Smooth muscle cell (in vitro differentiated cells): ENCODE data around the gene ITGAD. TPM values are rescaled to one million over a fixed set of nuclear protein-coding genes. Genes with fewer than 3 reads are reported as not detected.

ENCODE experiments used
- DNase-seq: peaks from one replicate; lab custom pipeline; 2025; ENCODE audit not compliant: unreplicated experiment; lab: John Stamatoyannopoulos, UW
- H2AFZ ChIP-seq: fragments of 200-600 bp; sonication (generic); 2 replicates; pipeline ENCODE4 v1.6.0; 2016; ENCODE audit warnings: antibody characterized with exemption, low read depth, mild to moderate bottlenecking
- H3F3A ChIP-seq: fragments of 200-600 bp; sonication (generic); 2 replicates; pipeline ENCODE4 v1.6.0; 2017; ENCODE audit warnings: antibody characterized with exemption, low read depth
- H3K27ac ChIP-seq: fragments of 200-600 bp; sonication (generic); 2 replicates; pipeline ENCODE4 v1.5.1; 2016; ENCODE audit warnings: low read depth, mild to moderate bottlenecking
- H3K27me3 ChIP-seq: fragments of 200-600 bp; sonication (generic); 2 replicates; pipeline ENCODE4 v1.6.1; 2016; ENCODE audit warnings: low read depth, mild to moderate bottlenecking
- H3K36me3 ChIP-seq: fragments of 200-600 bp; sonication (generic); 2 replicates; pipeline ENCODE4 v1.5.1; 2016; ENCODE audit warnings: low read depth
- H3K4me1 ChIP-seq: fragments of 200-600 bp; sonication (generic); 2 replicates; pipeline ENCODE4 v1.5.1; 2016; ENCODE audit warnings: low read depth
- H3K4me2 ChIP-seq: fragments of 200-600 bp; sonication (generic); 2 replicates; pipeline ENCODE4 v1.6.0; 2016; ENCODE audit warnings: mild to moderate bottlenecking
- H3K4me3 ChIP-seq: fragments of 200-600 bp; sonication (generic); 2 replicates; pipeline ENCODE4 v1.5.1; 2016; ENCODE audit warnings: mild to moderate bottlenecking
- H3K79me2 ChIP-seq: fragments of 200-600 bp; sonication (generic); 2 replicates; pipeline ENCODE4 v1.6.0; 2016; ENCODE audit warnings: low read depth, mild to moderate bottlenecking
- H3K9ac ChIP-seq: fragments of 200-600 bp; sonication (generic); 2 replicates; pipeline ENCODE4 v1.6.0; 2016; ENCODE audit warnings: low read depth
- H3K9me3 ChIP-seq: fragments of 200-600 bp; sonication (generic); replicated peaks from 2 replicates; pipeline ENCODE4 v1.5.1; 2016; ENCODE audit warnings: low read depth
- H4K20me1 ChIP-seq: fragments of 200-600 bp; sonication (generic); 2 replicates; pipeline ENCODE4 v1.6.0; 2016; ENCODE audit warnings: low read depth
- CTCF ChIP-seq: fragments of 200-600 bp; sonication (generic); IDR thresholded peaks from 2 replicates; pipeline ENCODE4 v1.5.1; 2017; ENCODE audit warnings: borderline replicate concordance, mild to moderate bottlenecking, antibody characterized with exemption; ENCODE audit not compliant: insufficient read depth, poor library complexity, severe bottlenecking
- WGBS: methylation state at CpG from one replicate; pipeline ENCODE4 v1.1.7; 2016; ENCODE audit warnings: low lambda C conversion rate; 5-methylcytosine and 5-hydroxymethylcytosine counted together
- polyA plus RNA-seq: library from polyadenylated mRNA; unstranded; fragments of >200 nt; fragmentation: Nextera tagmentation; extraction: Ambion mirVana; gene quantifications from 2 replicates; pipeline ENCODE4 v1.2.1, GENCODE V29; 2016
- total RNA-seq: library from RNA; depleted of rRNA; stranded (reverse); fragments of >200 nt; gene quantifications from 2 replicates; pipeline ENCODE4 v1.2.3, GENCODE V29; 2014

The ITGAD gene
- total and polyA plus RNA-seq, 2 experiments from 2014 or later: not detected

- WGBS: 88% methylated on average over 6 of the region's 6 CpGs
- Histone ChIP-seq H3K4me1 (no peaks in the 10 kb centered on the region), H3K9ac (no peak overlapping the region), H3K4me3 (no peak overlapping the region), H3K27me3 (no peaks in the 10 kb centered on the region), H3F3A (no peaks in the 10 kb centered on the region), H3K27ac (no peak overlapping the region), H4K20me1 (no peaks in the 10 kb centered on the region), H3K36me3 (no peaks in the 10 kb centered on the region), H3K9me3 (no peaks in the 10 kb centered on the region), H3K4me2 (no peak overlapping the region), H3K79me2 (no peaks in the 10 kb centered on the region), H2AFZ (no peak overlapping the region)
- TF ChIP-seq CTCF: no peak
- no peak for DNase-seq
Observed at GRCh38 chr16:31395647-31396046, 2.5 kb downstream of the ITGAD start.

- Histone ChIP-seq H2AFZ (no peak overlapping the region), H3F3A (no peaks in the 10 kb centered on the region), H3K4me1 (no peaks in the 10 kb centered on the region), H3K27ac (no peak overlapping the region), H4K20me1 (no peaks in the 10 kb centered on the region), H3K4me3 (no peak overlapping the region), H3K9ac (no peak overlapping the region), H3K9me3 (no peaks in the 10 kb centered on the region), H3K27me3 (no peaks in the 10 kb centered on the region), H3K4me2 (no peak overlapping the region), H3K36me3 (no peaks in the 10 kb centered on the region), H3K79me2 (no peaks in the 10 kb centered on the region)
- 91% methylated on average over 18 of the region's 18 CpGs for WGBS
- TF ChIP-seq CTCF: no peak
- DNase-seq: no peak
Observed at GRCh38 chr16:31397096-31397660, 4.0 kb downstream of the ITGAD start.

- Histone ChIP-seq H3K27ac (no peak overlapping the region), H3K4me1 (no peaks in the 10 kb centered on the region), H3K9ac (no peak overlapping the region), H3K36me3 (no peaks in the 10 kb centered on the region), H3K27me3 (no peaks in the 10 kb centered on the region), H3K79me2 (no peaks in the 10 kb centered on the region), H4K20me1 (no peaks in the 10 kb centered on the region), H3K9me3 (no peaks in the 10 kb centered on the region), H2AFZ (no peak overlapping the region), H3F3A (no peaks in the 10 kb centered on the region), H3K4me3 (no peak overlapping the region), H3K4me2 (no peak overlapping the region)
- no peak for TF ChIP-seq CTCF
- no peak for DNase-seq
- 85% methylated on average over 8 of the region's 9 CpGs for WGBS
Observed at GRCh38 chr16:31397701-31398100, 4.6 kb downstream of the ITGAD start.

GRCh38 chr16:31400191-31400590 is 7.1 kb downstream of the ITGAD start:
- WGBS: 96% methylated on average over 2 of the region's 2 CpGs
- Histone ChIP-seq H3K36me3 (no peaks in the 10 kb centered on the region), H3F3A (no peaks in the 10 kb centered on the region), H3K27ac (no peak overlapping the region), H3K9me3 (no peaks in the 10 kb centered on the region), H2AFZ (no peak overlapping the region), H3K79me2 (no peaks in the 10 kb centered on the region), H3K27me3 (no peaks in the 10 kb centered on the region), H3K4me2 (no peak overlapping the region), H3K4me1 (no peaks in the 10 kb centered on the region), H4K20me1 (no peaks in the 10 kb centered on the region), H3K9ac (no peak overlapping the region), H3K4me3 (no peak overlapping the region)
- TF ChIP-seq CTCF: no peak
- no peak for DNase-seq
